Choroid plexus epithelial cell (primary cell): ENCODE measurements around the gene SRRM5.
A peak's percentile ranks its signal among the peaks of the same experiment; 100 is the strongest.

Source experiments
- DNase-seq: peaks from one replicate; pipeline ENCODE4 v3.0.0-alpha.2; 2010; ENCODE audit warnings: low read depth
- H3K4me3 ChIP-seq: 2 replicates; pipeline ENCODE4 v1.5.1; 2011; ENCODE audit warnings: low read depth, mild to moderate bottlenecking, control low read depth, low read length, moderate library complexity
- TF ChIP-seq, protein P1 (sequence below): conservative IDR thresholded peaks from 2 replicates; pipeline ENCODE4 v1.5.1; 2011; ENCODE audit warnings: low read depth, mild to moderate bottlenecking, control low read depth, inconsistent platforms, low read length, moderate library complexity

Gene SRRM5, protein sequence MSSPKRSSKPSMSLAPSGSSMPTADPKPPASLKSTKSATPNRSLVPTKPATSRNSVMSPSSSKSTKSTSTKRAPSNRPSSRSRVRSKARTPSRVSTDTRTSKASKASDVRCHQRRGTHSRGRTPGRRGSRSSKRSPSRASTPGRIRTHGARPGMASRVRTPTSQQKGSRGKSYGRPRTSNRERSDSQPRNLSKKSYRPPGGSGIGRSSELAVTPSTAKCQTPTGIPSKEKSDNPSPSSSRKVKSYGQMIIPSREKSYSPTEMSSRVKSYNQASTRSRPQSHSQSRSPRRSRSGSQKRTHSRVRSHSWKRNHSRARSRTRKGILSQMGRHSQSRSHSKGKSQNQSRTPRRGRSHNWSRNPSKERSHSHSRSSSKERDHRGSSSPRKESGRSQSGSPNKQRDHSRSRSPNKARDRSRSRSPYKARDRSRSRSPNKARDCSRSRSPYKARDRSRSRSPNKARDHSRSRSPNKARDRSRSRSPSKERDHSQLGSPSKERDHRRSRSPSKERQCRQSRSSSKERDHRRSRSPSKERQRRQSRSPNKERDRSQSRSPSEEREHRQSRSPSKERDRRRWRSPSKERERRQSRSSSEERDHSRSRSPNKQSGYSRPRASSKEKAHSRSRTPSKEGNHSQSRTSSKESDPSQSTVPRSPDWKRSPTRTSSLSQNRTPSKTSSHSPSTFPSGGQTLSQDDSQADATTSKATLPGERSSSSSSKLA

DNA sequence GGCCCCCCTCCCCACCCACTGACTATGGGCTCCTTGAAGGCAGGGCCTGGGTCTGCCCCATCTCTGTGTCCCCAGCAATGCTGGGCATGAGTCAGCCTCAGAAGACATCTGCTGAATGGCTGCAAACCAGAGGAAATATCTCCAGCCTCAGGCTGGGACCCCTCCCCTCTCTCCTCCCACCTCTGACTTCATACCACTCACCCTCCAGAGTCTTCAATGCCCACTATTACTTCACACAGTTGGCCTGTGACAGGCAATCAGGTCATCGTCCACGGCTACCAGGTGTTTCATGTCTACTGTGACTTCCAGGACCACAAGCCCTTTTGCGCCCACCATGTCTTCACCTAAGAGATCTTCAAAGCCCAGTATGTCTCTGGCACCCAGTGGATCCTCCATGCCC is at the start of gene SRRM5:
SRRM5 (plus strand) TSS at position 301 of the 400 bp plus-strand sequence; CDS start at position 335, 34 bp downstream.
- no peak within 1 kb of the TSS for H3K4me3 ChIP-seq
- TF ChIP-seq, protein P1, sequence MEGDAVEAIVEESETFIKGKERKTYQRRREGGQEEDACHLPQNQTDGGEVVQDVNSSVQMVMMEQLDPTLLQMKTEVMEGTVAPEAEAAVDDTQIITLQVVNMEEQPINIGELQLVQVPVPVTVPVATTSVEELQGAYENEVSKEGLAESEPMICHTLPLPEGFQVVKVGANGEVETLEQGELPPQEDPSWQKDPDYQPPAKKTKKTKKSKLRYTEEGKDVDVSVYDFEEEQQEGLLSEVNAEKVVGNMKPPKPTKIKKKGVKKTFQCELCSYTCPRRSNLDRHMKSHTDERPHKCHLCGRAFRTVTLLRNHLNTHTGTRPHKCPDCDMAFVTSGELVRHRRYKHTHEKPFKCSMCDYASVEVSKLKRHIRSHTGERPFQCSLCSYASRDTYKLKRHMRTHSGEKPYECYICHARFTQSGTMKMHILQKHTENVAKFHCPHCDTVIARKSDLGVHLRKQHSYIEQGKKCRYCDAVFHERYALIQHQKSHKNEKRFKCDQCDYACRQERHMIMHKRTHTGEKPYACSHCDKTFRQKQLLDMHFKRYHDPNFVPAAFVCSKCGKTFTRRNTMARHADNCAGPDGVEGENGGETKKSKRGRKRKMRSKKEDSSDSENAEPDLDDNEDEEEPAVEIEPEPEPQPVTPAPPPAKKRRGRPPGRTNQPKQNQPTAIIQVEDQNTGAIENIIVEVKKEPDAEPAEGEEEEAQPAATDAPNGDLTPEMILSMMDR: no peak
- DNase-seq: no peak

DNA sequence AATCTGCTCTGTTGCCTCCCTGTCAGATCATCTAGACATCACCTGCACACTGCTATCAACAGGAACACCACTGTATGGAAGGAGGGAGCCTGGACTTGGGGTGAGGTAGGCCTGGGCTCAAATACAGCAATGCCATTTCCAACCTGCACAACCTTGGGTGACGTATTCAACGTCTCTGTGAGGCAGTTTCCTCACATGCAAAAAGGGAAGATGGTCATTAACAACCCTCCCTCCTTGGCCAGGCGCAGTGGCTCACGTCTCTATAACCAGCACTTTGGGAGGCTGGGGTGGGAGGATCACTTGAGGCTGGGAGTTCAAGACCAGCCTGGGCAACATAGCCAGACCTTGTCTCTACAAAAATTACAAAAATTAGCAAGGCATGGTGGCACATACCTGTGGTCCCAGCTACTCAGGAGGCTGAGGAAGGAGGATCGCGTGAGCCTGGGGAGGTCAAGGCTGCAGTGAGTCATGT is 49.6 kb upstream of the SRRM5 start:
- no peak overlapping the region for H3K4me3 ChIP-seq
- TF ChIP-seq, protein P1: no peak
- DNase-seq: no peak

DNA sequence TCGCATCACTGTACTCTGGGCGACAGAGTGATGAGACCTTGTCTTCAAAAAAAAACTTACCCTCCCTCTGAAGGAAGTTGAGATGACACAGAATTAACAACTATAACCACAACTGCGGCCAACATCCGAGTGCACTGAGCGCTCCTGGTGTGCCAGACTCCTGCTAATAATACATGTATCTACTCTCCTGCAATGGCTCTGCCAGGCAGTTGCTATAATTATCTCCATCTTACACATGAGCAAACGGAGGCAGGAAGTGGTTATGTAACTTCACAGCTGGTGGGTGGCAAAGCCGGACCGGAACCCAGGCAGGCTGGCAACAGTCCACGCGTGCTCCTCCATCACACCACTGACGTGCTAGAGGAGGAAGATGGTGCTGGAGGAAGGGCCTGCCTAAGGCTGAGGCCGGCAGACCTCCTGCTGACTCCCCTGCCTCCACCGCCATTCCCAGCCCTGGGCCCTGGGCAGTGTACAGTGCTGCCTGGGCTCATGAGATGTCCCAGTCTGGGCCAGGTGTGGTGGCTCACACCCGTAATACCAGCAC is 49.1 kb upstream of the SRRM5 start:
- no peak overlapping the region for H3K4me3 ChIP-seq
- TF ChIP-seq, protein P1: no peak
- DNase-seq: peak; percentile 89

DNA sequence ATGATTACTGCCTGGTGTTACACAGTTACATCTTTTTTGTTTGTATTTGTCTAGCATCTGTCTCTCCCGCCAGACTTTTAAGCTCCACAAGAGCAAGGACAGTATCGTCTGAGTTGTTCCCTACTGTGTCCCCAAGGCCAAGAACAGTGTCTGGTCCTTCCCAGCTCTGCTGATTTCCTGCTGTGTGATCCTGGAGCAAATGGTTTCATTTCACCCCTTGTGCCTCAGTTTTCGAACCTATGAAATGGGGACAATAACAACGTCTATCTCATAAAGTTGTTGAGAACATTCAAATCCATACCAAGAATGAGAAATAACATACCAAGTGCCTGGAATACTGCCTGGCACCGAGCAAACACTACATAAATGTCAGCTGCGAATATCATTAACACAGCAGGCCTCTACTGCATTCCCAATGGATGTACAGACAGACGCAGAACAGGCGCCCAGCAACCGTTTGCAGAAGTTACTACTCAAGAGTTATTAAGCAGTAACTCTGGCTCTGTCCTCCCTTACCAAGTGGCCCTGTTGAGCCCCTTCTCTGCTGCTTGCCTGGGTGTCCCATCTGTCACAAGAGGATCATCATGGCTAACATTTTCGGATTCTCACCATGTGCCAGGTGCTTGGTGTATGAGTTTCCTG is 48.0 kb upstream of the SRRM5 start:
- TF ChIP-seq, protein P1: no peak
- H3K4me3 ChIP-seq: no peak overlapping the region
- no peak for DNase-seq

DNA sequence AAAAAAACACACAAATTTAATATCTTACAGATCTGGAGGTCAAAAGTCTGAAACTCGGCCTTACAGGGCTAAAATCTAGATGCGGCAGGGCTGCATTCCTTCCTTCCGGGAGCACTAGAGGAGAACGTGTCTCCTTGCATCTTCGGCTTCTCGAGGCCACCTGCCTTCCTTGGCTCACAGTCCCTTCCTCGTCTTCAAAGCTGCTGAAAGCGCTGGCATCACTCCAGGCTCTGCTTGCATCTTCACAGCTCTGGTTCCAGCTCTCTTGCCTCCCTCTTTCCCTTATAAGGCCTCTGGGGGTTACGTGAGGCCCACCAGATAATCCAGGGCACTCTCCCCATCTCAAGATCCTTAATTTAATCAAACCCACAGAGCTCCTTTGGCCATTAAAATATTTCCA is 47.1 kb upstream of the SRRM5 start:
- TF ChIP-seq, protein P1: no peak
- DNase-seq: peak; percentile 30
- no peak overlapping the region for H3K4me3 ChIP-seq

DNA sequence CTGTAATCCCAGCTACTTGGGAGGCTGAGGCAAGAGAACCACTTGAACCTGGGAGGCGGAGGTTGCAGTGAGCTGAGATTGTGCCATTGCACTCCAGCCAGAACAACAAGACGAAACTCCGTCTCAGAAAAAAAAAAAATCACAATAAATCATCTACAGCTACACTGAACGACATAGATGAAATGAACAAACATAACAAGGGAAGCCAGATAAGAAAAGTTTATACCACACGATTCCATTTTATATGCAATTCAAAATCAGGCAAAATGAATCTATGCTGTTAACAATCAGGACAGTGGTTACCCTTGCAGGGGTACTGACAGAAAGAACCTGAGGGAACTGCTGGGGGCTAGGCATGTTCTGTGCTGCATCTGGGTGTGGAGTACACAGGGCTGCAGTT is 42.2 kb upstream of the SRRM5 start:
- H3K4me3 ChIP-seq: no peak overlapping the region
- TF ChIP-seq, protein P1: no peak
- no peak for DNase-seq
